Prostate gland (tissue), 2 donors: Measurements from ENCODE around the gene ATP6V1B1.

Experiments
- CTCF ChIP-seq, 4 experiments: fragments of 200-600 bp in 2 of 4; fragments of 450-650 bp in 2 of 4; sonication (generic) in 2 of 4; IDR thresholded peaks; 1 replicate in 3 of 4; 2 replicates in 1 of 4; pipeline ENCODE4 v1.5.1; 2016 to 2019; ENCODE audit warnings: antibody characterized with exemption in 4 of 4, mild to moderate bottlenecking in 2 of 4, moderate library complexity in 2 of 4
- POLR2A ChIP-seq: fragments of 450-650 bp; IDR thresholded peaks from one replicate; pipeline ENCODE4 v1.6.1; 2016; ENCODE audit warnings: antibody characterized with exemption, mild to moderate bottlenecking
- POLR2AphosphoS5 ChIP-seq: sonication (generic); formaldehyde crosslinking; IDR thresholded peaks from one replicate; pipeline ENCODE4 v1.6.1; 2017; ENCODE audit warnings: antibody characterized with exemption

GRCh38 chr2:70949086-70949485, 13.4 kb downstream of the ATP6V1B1 start:
- TF ChIP-seq CTCF (IDR thresholded peaks at IDR 0.05) (no peak), POLR2A (no peak), POLR2AphosphoS5 (no peak)
